HG02852 (cell line): ENCODE measurements around the gene ZNF19.
A peak's percentile ranks its signal among the peaks of the same experiment; 100 is the strongest.

Experiments used
- ATAC-seq: cut with Tn5 transposase; IDR thresholded peaks from one replicate; pipeline ENCODE4 v1.9.1; 2021; ENCODE audit warnings: mild to moderate bottlenecking, moderate library complexity; ENCODE audit not compliant: unreplicated experiment

ZNF19 gene

GRCh38 chr16:71491054-71491453 is 1.9 kb upstream of the ZNF19 start:
- no peak for ATAC-seq

GRCh38 chr16:71490361-71490760 is 1.2 kb upstream of the ZNF19 start:
- ATAC-seq, result no peak

DNA sequence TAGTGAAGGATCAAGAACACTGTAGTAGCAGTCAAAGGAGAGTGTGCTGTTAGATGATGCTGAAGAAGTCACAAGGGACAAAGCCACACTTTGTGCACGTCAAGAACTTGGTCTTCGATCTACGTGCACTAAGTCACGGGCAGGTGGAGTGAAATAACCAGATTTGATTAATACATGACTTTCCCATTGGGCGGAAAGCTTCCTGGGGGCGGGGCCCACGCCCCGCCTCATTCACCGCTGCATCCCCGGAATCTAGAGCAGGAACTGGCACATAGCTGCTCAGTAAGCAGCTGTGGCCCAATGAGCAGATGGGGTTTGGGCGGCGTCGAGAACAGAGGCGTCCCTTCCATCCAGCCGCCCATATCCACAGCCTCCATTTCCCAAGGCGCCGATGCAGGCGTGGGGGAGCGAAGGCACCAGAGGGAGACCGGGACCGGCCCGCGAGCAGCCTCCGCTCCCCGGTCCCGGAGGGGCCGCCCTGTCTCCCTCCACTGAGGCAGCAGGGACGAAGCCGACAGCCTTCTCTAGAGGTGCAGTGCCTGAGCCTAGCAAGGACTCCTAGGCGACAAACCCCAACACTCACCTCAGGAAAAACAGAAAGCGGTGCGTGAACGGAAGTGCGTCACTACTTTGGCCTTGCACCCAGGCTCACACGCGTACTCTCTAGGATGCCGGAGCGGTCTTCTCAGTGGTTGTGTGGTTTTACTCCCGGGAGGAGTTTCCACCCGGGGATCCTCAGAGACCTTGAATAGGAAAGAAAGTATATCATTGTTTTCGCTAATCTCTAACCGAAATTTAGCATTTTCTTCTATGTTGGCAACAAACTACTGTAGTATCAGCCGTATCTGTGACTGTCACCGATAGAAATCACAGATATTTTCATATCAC is 4.9 kb downstream of the ZNF19 start:
- peak; percentile 92 for ATAC-seq

- no peak for ATAC-seq
Measured at GRCh38 chr16:71482569-71482968, 6.6 kb downstream of the ZNF19 start.

DNA sequence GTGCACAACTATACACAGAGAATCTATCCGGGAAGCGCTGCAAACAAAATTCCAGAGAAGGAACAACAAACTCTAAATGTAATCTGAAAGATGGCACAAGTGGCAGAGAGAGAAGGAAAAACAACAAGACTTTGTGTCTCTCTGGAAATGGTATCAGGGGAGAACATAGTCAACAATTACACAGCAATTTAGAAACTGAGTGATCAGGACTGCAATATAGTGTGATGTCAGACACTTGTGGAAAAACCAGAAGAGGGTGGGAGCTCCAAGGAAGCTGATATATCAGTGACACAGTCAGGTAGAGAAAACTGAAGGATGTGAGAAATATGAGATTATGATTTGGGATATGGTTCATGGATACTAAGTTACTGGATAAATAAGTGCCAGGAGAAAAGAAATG is 8.2 kb downstream of the ZNF19 start:
- ATAC-seq, result no peak

- ATAC-seq, result no peak
Measured at GRCh38 chr16:71479420-71479819, 9.7 kb downstream of the ZNF19 start.

GRCh38 chr16:71476457-71477124 is 12.5 kb downstream of the ZNF19 start:
- no peak for ATAC-seq

GRCh38 chr16:71474864-71475263 is 14.3 kb downstream of the ZNF19 start:
- no peak for ATAC-seq

- ATAC-seq, result no peak
Measured at GRCh38 chr16:71473891-71474290, 15.2 kb downstream of the ZNF19 start.

GRCh38 chr16:71472931-71473330 is 16.2 kb downstream of the ZNF19 start:
- no peak for ATAC-seq

GRCh38 chr16:71472051-71472450 is 17.1 kb downstream of the ZNF19 start:
- ATAC-seq, result no peak

DNA sequence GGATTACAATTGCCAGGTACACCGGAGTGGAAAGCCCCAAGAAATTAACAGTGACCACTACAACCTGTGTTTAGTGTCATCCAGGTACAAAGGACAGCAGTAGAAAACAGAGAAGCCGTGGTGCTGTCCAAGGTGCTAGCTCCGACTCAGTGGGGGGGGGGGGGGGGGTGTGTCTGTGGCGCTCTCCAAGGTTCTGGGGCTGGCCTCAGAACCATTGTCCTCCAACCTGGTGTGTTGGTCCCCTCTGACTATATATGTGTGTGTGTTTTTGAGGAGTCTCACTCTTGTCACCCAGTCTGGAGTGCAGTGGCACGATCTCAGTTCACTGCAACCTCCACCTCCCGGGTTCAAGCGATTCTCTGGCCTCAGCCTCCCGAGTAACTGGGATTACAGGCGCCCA is 21.3 kb downstream of the ZNF19 start:
- no peak for ATAC-seq

- no peak for ATAC-seq
Measured at GRCh38 chr16:71464231-71464630, 24.9 kb downstream of the ZNF19 start.

DNA sequence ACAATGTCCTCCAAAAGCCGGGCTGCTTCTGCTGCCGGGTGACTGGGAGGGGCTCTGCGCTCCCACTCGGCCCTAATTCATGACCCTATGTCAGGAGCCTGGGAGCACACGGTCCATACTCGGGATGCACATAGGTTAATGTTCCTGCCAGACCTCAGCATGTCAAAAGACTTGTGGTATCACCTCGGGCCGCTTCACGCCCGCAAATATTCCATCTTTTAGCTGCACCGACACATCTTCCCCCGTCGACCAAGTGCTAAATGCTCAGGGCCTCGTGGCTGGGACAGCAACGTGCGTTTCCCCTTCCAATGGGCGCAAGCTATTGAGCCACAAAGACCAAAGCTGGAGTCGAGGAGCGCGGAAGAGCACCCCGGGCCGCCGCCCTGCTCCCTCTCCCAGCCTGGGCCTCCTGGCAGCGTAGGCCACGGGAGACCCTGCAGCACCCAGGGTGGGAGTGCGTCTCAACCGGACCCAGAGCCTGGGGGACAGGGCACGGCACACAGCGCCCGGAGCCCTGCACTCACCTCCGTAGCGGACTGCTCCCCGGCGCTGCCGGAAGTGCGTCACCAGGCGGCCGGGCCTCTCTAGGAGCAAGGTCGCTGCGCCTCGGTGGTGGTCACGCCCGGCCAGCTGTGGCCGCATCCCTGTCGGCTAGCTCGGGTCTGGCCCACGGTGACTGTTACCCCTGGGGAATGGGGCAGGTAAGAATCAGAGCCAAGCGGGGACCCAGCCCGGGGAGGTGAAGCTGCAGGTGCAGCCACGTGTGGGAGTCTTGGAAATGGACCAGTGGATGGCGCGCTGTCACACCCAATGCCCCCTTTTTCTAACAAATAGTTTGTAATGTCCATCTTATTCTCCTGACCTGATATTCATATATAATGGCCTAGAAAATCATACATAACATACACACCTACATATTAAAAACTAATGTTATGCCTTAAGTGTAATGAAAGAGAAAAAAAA is 27.2 kb downstream of the ZNF19 start, which contains the start of gene ZNF23:
Gene ZNF23, minus strand, starts transcription at position 562 of the 963 bp plus-strand sequence. CDS start 5,451 bp downstream, outside the sequence.
- peak; percentile 96 for ATAC-seq

- ATAC-seq, result no peak
Measured at GRCh38 chr16:71460941-71461340, 28.2 kb downstream of the ZNF19 start.

GRCh38 chr16:71460236-71460635 is 28.9 kb downstream of the ZNF19 start:
- no peak for ATAC-seq

DNA sequence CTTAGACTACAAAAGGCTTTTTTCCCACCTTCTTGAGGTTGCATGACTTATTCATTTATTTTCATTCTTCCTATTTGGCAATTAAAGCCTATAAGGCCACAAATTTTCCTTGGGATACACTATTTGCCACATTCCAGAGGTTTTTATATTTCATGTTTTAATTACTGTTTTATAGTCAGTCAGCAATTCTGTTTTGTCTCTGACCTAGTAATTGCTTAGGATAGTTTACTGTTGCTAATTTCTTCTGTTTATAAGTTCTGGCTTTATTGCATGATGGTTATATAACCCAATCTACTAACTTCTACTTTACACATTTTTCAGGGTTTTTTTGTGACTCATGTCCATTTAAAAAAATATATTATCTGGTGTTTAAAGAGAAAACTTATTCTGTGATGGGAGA is 29.6 kb downstream of the ZNF19 start:
- no peak for ATAC-seq

- ATAC-seq, result no peak
Measured at GRCh38 chr16:71456801-71457200, 32.3 kb downstream of the ZNF19 start.

GRCh38 chr16:71453036-71453435 is 36.1 kb downstream of the ZNF19 start:
- no peak for ATAC-seq

- ATAC-seq, result no peak
Measured at GRCh38 chr16:71449020-71449419, 40.1 kb downstream of the ZNF19 start.

DNA sequence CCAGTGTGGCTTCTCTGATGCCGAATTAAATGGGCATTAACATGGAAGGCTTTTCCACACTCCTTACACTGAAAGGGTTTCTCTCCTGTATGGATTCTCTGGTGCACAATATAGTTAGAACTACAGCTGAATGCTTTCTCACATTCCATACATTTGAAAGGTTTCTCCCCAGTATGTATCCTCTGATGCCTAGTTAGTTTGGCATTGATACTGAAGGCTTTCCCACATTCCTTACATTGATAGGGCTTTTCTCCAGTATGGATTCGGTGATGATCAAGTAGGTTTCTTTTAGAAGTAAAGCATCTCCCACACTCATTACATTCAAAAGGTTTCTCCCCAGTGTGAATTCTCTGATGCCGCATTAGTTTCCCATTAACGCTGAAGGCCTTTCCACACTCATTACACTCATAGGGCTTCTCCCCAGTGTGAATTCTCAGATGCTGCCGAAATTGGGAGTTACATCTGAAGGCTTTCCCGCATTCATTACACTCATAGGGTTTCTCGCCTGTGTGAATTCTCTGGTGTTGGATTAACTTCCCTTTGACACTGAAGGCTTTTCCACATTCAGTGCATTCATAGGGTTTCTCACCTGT is 40.8 kb downstream of the ZNF19 start:
- ATAC-seq, result no peak
